GM23338 (cell line): ENCODE data around the gene GGCT. TPM values are rescaled to one million over a fixed set of nuclear protein-coding genes. Genes with fewer than 3 reads are reported as not detected.
A peak's percentile ranks its signal among the peaks of the same experiment; 100 is the strongest.

ENCODE experiments used
- ATAC-seq: fragments of 200-7000 bp; cut with Tn5 transposase; 3 replicates; pipeline ENCODE4 v1.9.1; 2020
- DNase-seq: peaks from one replicate; pipeline ENCODE4 v3.0.0-alpha.2; 2015; ENCODE audit warnings: low spot score
- H2AFZ ChIP-seq: fragments of 200-600 bp; sonication (generic); 2 replicates; pipeline ENCODE4 v1.8.0; 2016; ENCODE audit warnings: antibody characterized with exemption, mild to moderate bottlenecking, moderate library complexity
- H3F3A ChIP-seq: fragments of 200-600 bp; sonication (generic); replicated peaks from 2 replicates; pipeline ENCODE4 v1.8.0; 2017; ENCODE audit warnings: antibody characterized with exemption, mixed run types, low read depth
- H3K27ac ChIP-seq: fragments of 200-600 bp; sonication (generic); 2 replicates; pipeline ENCODE4 v1.6.1; 2016; ENCODE audit warnings: low read depth
- H3K27me3 ChIP-seq: fragments of 200-600 bp; sonication (generic); 2 replicates; pipeline ENCODE4 v1.8.0; 2016; ENCODE audit warnings: mild to moderate bottlenecking, mixed run types, moderate library complexity; ENCODE audit not compliant: insufficient read depth
- H3K36me3 ChIP-seq: fragments of 200-600 bp; sonication (generic); 2 replicates; pipeline ENCODE4 v1.8.0; 2016; ENCODE audit warnings: mild to moderate bottlenecking; ENCODE audit not compliant: insufficient read depth
- H3K4me1 ChIP-seq: fragments of 200-600 bp; sonication (generic); 2 replicates; pipeline ENCODE4 v1.8.0; 2016; ENCODE audit warnings: mild to moderate bottlenecking, moderate library complexity; ENCODE audit not compliant: insufficient read depth
- H3K4me2 ChIP-seq: fragments of 200-600 bp; sonication (generic); 2 replicates; pipeline ENCODE4 v1.7.1; 2017; ENCODE audit warnings: mixed run types
- H3K4me3 ChIP-seq: fragments of 200-600 bp; sonication (generic); 2 replicates; pipeline ENCODE4 v1.6.1; 2016; ENCODE audit warnings: mixed run types
- H3K79me2 ChIP-seq: fragments of 200-600 bp; sonication (generic); replicated peaks from 2 replicates; pipeline ENCODE4 v1.8.0; 2017; ENCODE audit warnings: mild to moderate bottlenecking; ENCODE audit not compliant: insufficient read depth
- H3K9me2 ChIP-seq: fragments of 200-600 bp; sonication (generic); 2 replicates; pipeline ENCODE4 v1.8.0; 2017; ENCODE audit not compliant: insufficient read depth
- H4K20me1 ChIP-seq: fragments of 200-600 bp; sonication (generic); replicated peaks from 2 replicates; pipeline ENCODE4 v1.8.0; 2017; ENCODE audit warnings: mild to moderate bottlenecking; ENCODE audit not compliant: insufficient read depth
- H3K27ac Mint-ChIP-seq: 2 replicates; pipeline ENCODE4 v1.8.0; 2020; ENCODE audit warnings: inconsistent platforms, mild to moderate bottlenecking, moderate library complexity, mixed read lengths
- H3K27me3 Mint-ChIP-seq: 3 replicates; pipeline ENCODE4 v1.8.0; 2022; ENCODE audit warnings: low read depth, mild to moderate bottlenecking, moderate library complexity, mixed read lengths, inconsistent platforms; ENCODE audit not compliant: insufficient read depth, poor library complexity
- H3K36me3 Mint-ChIP-seq: 3 replicates; pipeline ENCODE4 v1.8.0; 2021; ENCODE audit warnings: low read depth, mild to moderate bottlenecking, inconsistent platforms, moderate library complexity, mixed read lengths
- H3K4me1 Mint-ChIP-seq: 3 replicates; pipeline ENCODE4 v1.8.0; 2020; ENCODE audit warnings: mild to moderate bottlenecking, inconsistent platforms, mixed read lengths
- H3K4me3 Mint-ChIP-seq: 3 replicates; pipeline ENCODE4 v1.8.0; 2021; ENCODE audit warnings: moderate library complexity, mild to moderate bottlenecking, inconsistent platforms, mixed read lengths
- H3K9me3 Mint-ChIP-seq: 3 replicates; pipeline ENCODE4 v1.8.0; 2020; ENCODE audit warnings: moderate library complexity, mild to moderate bottlenecking, inconsistent platforms, mixed read lengths
- CREB1 ChIP-seq: fragments of 250-450 bp; sonication (Bioruptor Pico); IDR thresholded peaks from 2 replicates; pipeline ENCODE4 v1.5.0; 2020; ENCODE audit warnings: low read depth, mild to moderate bottlenecking, moderate library complexity
- EZH2 ChIP-seq: fragments of 200-600 bp; sonication (generic); IDR thresholded peaks from one replicate; pipeline ENCODE4 v1.8.0; 2017; ENCODE audit warnings: antibody characterized with exemption, mild to moderate bottlenecking, low read depth; ENCODE audit not compliant: unreplicated experiment
- EZH2phosphoT487 ChIP-seq: fragments of 200-600 bp; sonication (generic); IDR thresholded peaks from one replicate; pipeline ENCODE4 v1.8.1; 2018; ENCODE audit warnings: antibody characterized with exemption; ENCODE audit not compliant: unreplicated experiment
- JUNB ChIP-seq: IDR thresholded peaks from one replicate; pipeline ENCODE4 v1.6.1; 2016; ENCODE audit warnings: antibody characterized with exemption; ENCODE audit not compliant: unreplicated experiment
- NANOG ChIP-seq: IDR thresholded peaks from 2 replicates; pipeline ENCODE4 v1.6.1; 2016; ENCODE audit warnings: antibody characterized with exemption, borderline replicate concordance
- POLR2AphosphoS5 ChIP-seq: IDR thresholded peaks from 2 replicates; pipeline ENCODE4 v1.6.1; 2016; ENCODE audit warnings: antibody characterized with exemption, low read depth
- REST ChIP-seq: IDR thresholded peaks from one replicate; pipeline ENCODE4 v1.6.1; 2018; ENCODE audit warnings: antibody characterized with exemption; ENCODE audit not compliant: unreplicated experiment
- STAT1 ChIP-seq: IDR thresholded peaks from one replicate; pipeline ENCODE4 v1.6.1; 2016; ENCODE audit warnings: antibody characterized with exemption; ENCODE audit not compliant: unreplicated experiment
- ZNF114 ChIP-seq: fragments of 250-450 bp; sonication (Bioruptor Pico); IDR thresholded peaks from 2 replicates; pipeline ENCODE4 v1.5.0; 2020; ENCODE audit warnings: mild to moderate bottlenecking, moderate library complexity
- polyA plus RNA-seq: library from polyadenylated mRNA; unstranded; fragments of >200 nt; fragmentation: Nextera tagmentation; extraction: Ambion mirVana; gene quantifications from 2 replicates; pipeline ENCODE4 v1.2.1, GENCODE V29; 2016
- total RNA-seq: library from RNA; depleted of rRNA; stranded (reverse); fragments of >200 nt; shearing (Covaris generic); gene quantifications from 2 replicates; pipeline ENCODE4 v1.2.3, GENCODE V29; 2014
- TF ChIP-seq, protein P1 (sequence below): fragments of 250-450 bp; sonication (Bioruptor Pico); IDR thresholded peaks from 2 replicates; pipeline ENCODE4 v1.5.0; 2020; ENCODE audit warnings: mild to moderate bottlenecking, moderate library complexity
- TF ChIP-seq, protein P2 (sequence below), 2 experiments: fragments of 200-600 bp in 1 of 2; sonication (generic) in 1 of 2; conservative IDR thresholded peaks; 2 replicates each; pipeline versions ENCODE4 v1.5.1 to v1.6.1; 2016 to 2017; ENCODE audit warnings: antibody characterized with exemption in 2 of 2, low read depth in 2 of 2, mild to moderate bottlenecking in 2 of 2, moderate library complexity in 1 of 2
- TF ChIP-seq, protein P3 (sequence below): IDR thresholded peaks from 2 replicates; pipeline ENCODE4 v1.6.1; 2016; ENCODE audit warnings: antibody characterized with exemption

The GGCT gene
- total and polyA plus RNA-seq, 2 experiments from 2014 or later = 104 to 229 TPM

DNA sequence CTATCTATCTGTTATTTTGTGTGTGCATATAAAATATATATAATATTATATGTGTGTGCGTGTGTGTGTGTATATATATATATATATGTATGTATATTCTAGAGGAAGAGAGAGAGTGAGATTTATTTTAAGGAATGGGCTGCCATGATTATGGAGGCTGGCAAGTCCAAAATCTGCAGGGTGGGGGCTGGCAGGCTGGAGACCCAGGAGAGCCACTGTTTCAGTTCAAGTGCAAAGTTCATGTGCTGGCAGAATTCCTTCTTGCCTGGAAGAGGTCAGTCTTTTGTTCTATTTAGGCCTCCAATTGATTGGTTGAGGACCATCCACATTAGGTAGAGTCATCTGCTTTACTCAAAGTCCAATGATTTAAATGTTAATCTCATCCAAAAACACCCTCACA is 47.7 kb upstream of the GGCT start (continued):
- TF ChIP-seq, protein P1, sequence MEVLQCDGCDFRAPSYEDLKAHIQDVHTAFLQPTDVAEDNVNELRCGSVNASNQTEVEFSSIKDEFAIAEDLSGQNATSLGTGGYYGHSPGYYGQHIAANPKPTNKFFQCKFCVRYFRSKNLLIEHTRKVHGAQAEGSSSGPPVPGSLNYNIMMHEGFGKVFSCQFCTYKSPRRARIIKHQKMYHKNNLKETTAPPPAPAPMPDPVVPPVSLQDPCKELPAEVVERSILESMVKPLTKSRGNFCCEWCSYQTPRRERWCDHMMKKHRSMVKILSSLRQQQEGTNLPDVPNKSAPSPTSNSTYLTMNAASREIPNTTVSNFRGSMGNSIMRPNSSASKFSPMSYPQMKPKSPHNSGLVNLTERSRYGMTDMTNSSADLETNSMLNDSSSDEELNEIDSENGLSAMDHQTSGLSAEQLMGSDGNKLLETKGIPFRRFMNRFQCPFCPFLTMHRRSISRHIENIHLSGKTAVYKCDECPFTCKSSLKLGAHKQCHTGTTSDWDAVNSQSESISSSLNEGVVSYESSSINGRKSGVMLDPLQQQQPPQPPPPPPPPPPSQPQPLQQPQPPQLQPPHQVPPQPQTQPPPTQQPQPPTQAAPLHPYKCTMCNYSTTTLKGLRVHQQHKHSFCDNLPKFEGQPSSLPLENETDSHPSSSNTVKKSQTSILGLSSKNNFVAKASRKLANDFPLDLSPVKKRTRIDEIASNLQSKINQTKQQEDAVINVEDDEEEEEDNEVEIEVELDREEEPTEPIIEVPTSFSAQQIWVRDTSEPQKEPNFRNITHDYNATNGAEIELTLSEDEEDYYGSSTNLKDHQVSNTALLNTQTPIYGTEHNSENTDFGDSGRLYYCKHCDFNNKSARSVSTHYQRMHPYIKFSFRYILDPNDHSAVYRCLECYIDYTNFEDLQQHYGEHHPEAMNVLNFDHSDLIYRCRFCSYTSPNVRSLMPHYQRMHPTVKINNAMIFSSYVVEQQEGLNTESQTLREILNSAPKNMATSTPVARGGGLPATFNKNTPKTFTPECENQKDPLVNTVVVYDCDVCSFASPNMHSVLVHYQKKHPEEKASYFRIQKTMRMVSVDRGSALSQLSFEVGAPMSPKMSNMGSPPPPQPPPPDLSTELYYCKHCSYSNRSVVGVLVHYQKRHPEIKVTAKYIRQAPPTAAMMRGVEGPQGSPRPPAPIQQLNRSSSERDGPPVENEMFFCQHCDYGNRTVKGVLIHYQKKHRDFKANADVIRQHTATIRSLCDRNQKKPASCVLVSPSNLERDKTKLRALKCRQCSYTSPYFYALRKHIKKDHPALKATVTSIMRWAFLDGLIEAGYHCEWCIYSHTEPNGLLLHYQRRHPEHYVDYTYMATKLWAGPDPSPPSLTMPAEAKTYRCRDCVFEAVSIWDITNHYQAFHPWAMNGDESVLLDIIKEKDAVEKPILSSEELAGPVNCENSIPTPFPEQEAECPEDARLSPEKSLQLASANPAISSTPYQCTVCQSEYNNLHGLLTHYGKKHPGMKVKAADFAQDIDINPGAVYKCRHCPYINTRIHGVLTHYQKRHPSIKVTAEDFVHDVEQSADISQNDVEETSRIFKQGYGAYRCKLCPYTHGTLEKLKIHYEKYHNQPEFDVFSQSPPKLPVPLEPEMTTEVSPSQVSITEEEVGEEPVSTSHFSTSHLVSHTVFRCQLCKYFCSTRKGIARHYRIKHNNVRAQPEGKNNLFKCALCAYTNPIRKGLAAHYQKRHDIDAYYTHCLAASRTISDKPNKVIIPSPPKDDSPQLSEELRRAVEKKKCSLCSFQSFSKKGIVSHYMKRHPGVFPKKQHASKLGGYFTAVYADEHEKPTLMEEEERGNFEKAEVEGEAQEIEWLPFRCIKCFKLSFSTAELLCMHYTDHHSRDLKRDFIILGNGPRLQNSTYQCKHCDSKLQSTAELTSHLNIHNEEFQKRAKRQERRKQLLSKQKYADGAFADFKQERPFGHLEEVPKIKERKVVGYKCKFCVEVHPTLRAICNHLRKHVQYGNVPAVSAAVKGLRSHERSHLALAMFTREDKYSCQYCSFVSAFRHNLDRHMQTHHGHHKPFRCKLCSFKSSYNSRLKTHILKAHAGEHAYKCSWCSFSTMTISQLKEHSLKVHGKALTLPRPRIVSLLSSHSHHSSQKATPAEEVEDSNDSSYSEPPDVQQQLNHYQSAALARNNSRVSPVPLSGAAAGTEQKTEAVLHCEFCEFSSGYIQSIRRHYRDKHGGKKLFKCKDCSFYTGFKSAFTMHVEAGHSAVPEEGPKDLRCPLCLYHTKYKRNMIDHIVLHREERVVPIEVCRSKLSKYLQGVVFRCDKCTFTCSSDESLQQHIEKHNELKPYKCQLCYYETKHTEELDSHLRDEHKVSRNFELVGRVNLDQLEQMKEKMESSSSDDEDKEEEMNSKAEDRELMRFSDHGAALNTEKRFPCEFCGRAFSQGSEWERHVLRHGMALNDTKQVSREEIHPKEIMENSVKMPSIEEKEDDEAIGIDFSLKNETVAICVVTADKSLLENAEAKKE (CRISPR knock-in tag) = no peak

GRCh38 chr7:30549931-30550493 is 45.4 kb upstream of the GGCT start:
- H3K4me3 Mint-ChIP-seq = no peak overlapping the region
- ATAC-seq (no peak), DNase-seq (peak; percentile 21)
- no peak overlapping the region for H3K27ac ChIP-seq
- no peak overlapping the region for H3K4me2 ChIP-seq
- no peaks in the 10 kb centered on the region for H3F3A ChIP-seq
- H3K36me3 Mint-ChIP-seq = peaks cover 2% of the 10 kb centered on the region; the same call in 1 of the 3 replicates
- H3K9me3 Mint-ChIP-seq = no peaks in the 10 kb centered on the region
- H3K4me3 ChIP-seq = no peak overlapping the region
- no peak overlapping the region for H2AFZ ChIP-seq
- no peaks in the 10 kb centered on the region; the same call in 1 of the 2 replicates for H4K20me1 ChIP-seq
- peaks cover 2% of the 10 kb centered on the region for H3K27me3 Mint-ChIP-seq
- peaks cover 25% of the 10 kb centered on the region for H3K4me1 Mint-ChIP-seq
- H3K9me2 ChIP-seq = no peaks in the 10 kb centered on the region
- H3K27ac Mint-ChIP-seq = no peak overlapping the region
- no peaks in the 10 kb centered on the region for H3K36me3 ChIP-seq
- no peaks in the 10 kb centered on the region for H3K27me3 ChIP-seq
- peaks cover 8% of the 10 kb centered on the region for H3K4me1 ChIP-seq
- no peaks in the 10 kb centered on the region for H3K79me2 ChIP-seq
- TF ChIP-seq EZH2 (no peak), STAT1 (no peak), CREB1 (CRISPR knock-in tag) (no peak), EZH2phosphoT487 (no peak), POLR2AphosphoS5 (no peak), REST (no peak), JUNB (no peak), NANOG (no peak), ZNF114 (CRISPR knock-in tag) (no peak)
- TF ChIP-seq, protein P2, sequence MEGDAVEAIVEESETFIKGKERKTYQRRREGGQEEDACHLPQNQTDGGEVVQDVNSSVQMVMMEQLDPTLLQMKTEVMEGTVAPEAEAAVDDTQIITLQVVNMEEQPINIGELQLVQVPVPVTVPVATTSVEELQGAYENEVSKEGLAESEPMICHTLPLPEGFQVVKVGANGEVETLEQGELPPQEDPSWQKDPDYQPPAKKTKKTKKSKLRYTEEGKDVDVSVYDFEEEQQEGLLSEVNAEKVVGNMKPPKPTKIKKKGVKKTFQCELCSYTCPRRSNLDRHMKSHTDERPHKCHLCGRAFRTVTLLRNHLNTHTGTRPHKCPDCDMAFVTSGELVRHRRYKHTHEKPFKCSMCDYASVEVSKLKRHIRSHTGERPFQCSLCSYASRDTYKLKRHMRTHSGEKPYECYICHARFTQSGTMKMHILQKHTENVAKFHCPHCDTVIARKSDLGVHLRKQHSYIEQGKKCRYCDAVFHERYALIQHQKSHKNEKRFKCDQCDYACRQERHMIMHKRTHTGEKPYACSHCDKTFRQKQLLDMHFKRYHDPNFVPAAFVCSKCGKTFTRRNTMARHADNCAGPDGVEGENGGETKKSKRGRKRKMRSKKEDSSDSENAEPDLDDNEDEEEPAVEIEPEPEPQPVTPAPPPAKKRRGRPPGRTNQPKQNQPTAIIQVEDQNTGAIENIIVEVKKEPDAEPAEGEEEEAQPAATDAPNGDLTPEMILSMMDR (conservative IDR thresholded peaks at IDR 0.05; ENCODE audit: low read depth in 2 of 2) = no peak
- TF ChIP-seq, protein P3, sequence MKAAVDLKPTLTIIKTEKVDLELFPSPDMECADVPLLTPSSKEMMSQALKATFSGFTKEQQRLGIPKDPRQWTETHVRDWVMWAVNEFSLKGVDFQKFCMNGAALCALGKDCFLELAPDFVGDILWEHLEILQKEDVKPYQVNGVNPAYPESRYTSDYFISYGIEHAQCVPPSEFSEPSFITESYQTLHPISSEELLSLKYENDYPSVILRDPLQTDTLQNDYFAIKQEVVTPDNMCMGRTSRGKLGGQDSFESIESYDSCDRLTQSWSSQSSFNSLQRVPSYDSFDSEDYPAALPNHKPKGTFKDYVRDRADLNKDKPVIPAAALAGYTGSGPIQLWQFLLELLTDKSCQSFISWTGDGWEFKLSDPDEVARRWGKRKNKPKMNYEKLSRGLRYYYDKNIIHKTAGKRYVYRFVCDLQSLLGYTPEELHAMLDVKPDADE = no peak
